LoVo (cell line): ENCODE results near the gene CCDC126.
"Not testable (repeated sequence)": the region's sequence is repeated elsewhere in the genome, so short reads cannot be mapped to it uniquely, and the experiment has no call there.

Source experiments
- DNase-seq: peaks from one replicate; pipeline ENCODE4 v3.0.0-alpha.2; 2016; ENCODE audit warnings: low spot score

The CCDC126 gene

GRCh38 chr7:23597094-23598091 is at the start of gene CCDC126:
Gene CCDC126, plus strand, starts transcription at chr7:23597382. Its CDS starts 13,934 bp downstream, at chr7:23611316.
- peak; percentile 94 for DNase-seq

GRCh38 chr7:23547662-23548061 is 49.5 kb upstream of the CCDC126 start:
- no peak for DNase-seq

- no peak for DNase-seq
These were observed 38.9 kb upstream of the CCDC126 start for GRCh38 chr7:23558303-23558702.

GRCh38 chr7:23570592-23571200 is 26.5 kb upstream of the CCDC126 start:
- DNase-seq = peak; percentile 83

- not testable (repeated sequence) for DNase-seq
These were observed 15.2 kb upstream of the CCDC126 start for GRCh38 chr7:23581975-23582374.

- not testable (repeated sequence) for DNase-seq
These were observed 11.9 kb upstream of the CCDC126 start for GRCh38 chr7:23585304-23585703.

GRCh38 chr7:23586159-23586558 is 11.0 kb upstream of the CCDC126 start:
- DNase-seq = no peak

- no peak for DNase-seq
These were observed 6.7 kb upstream of the CCDC126 start for GRCh38 chr7:23590529-23590928.

GRCh38 chr7:23593706-23594105 is 3.5 kb upstream of the CCDC126 start:
- DNase-seq = no peak

GRCh38 chr7:23594879-23595604 is 2.1 kb upstream of the CCDC126 start:
- no peak for DNase-seq

- DNase-seq = peak; percentile 53
These were observed 1.1 kb downstream of the CCDC126 start for GRCh38 chr7:23598296-23598695.

GRCh38 chr7:23600236-23600635 is 3.1 kb downstream of the CCDC126 start:
- DNase-seq = no peak

- DNase-seq = no peak
These were observed 6.6 kb downstream of the CCDC126 start for GRCh38 chr7:23603632-23604295.

- DNase-seq = no peak
These were observed 7.1 kb downstream of the CCDC126 start for GRCh38 chr7:23604296-23604640.

- DNase-seq = no peak
These were observed 9.9 kb downstream of the CCDC126 start for GRCh38 chr7:23607130-23607529.

- DNase-seq = no peak
These were observed 10.7 kb downstream of the CCDC126 start for GRCh38 chr7:23607866-23608265.

- no peak for DNase-seq
These were observed 18.1 kb downstream of the CCDC126 start for GRCh38 chr7:23615331-23615730.

GRCh38 chr7:23616593-23616992 is 19.4 kb downstream of the CCDC126 start:
- DNase-seq = no peak

- no peak for DNase-seq
These were observed 20.3 kb downstream of the CCDC126 start for GRCh38 chr7:23617482-23617881.

GRCh38 chr7:23618241-23618640 is 21.1 kb downstream of the CCDC126 start:
- no peak for DNase-seq

GRCh38 chr7:23619141-23619540 is 22.0 kb downstream of the CCDC126 start:
- no peak for DNase-seq

GRCh38 chr7:23622506-23622925 is 25.3 kb downstream of the CCDC126 start:
- no peak for DNase-seq
